Bone marrow (tissue), 2 donors: ENCODE data around the gene DIP2B.

Experiments
- DNase-seq, 2 donors: peaks; one replicate each; lab custom pipeline; 2025; lab: John Stamatoyannopoulos, UW

DIP2B gene

GRCh38 chr12:50771409-50771808 lies 266.6 kb downstream of the DIP2B start:
- DNase-seq, result no peak

- no peak for DNase-seq
Observed at GRCh38 chr12:50772470-50772869, 267.7 kb downstream of the DIP2B start.

GRCh38 chr12:50772877-50773276 lies 268.1 kb downstream of the DIP2B start:
- DNase-seq, result no peak

- DNase-seq, result no peak
Observed at GRCh38 chr12:50775251-50775650, 270.5 kb downstream of the DIP2B start.

- no peak for DNase-seq
Observed at GRCh38 chr12:50776749-50777728, 272.3 kb downstream of the DIP2B start.

- no peak for DNase-seq
Observed at GRCh38 chr12:50778663-50779590, 274.1 kb downstream of the DIP2B start.

- no peak for DNase-seq
Observed at GRCh38 chr12:50780013-50780412, 275.2 kb downstream of the DIP2B start.

GRCh38 chr12:50784501-50784900 lies 279.7 kb downstream of the DIP2B start:
- no peak for DNase-seq

- DNase-seq, result no peak
Observed at GRCh38 chr12:50785406-50786001, 280.7 kb downstream of the DIP2B start.

- DNase-seq, result no peak
Observed at GRCh38 chr12:50786498-50787231, 281.9 kb downstream of the DIP2B start.

- DNase-seq, result no peak
Observed at GRCh38 chr12:50787618-50788017, 282.8 kb downstream of the DIP2B start.

- DNase-seq, result no peak
Observed at GRCh38 chr12:50788561-50788960, 283.8 kb downstream of the DIP2B start.

- DNase-seq, result no peak
Observed at GRCh38 chr12:50790081-50790480, 285.3 kb downstream of the DIP2B start.
